Testis (tissue), 2 donors: Measurements from ENCODE around the gene COG2.

Experiments used
- CTCF ChIP-seq, 3 experiments: fragments of 450-650 bp in 2 of 3; fragments of 200-600 bp in 1 of 3; sonication (generic) in 1 of 3; IDR thresholded peaks; one replicate each; pipeline ENCODE4 v1.5.1; 2016 to 2019; ENCODE audit warnings: antibody characterized with exemption in 3 of 3, mild to moderate bottlenecking in 2 of 3, moderate library complexity in 1 of 3
- POLR2A ChIP-seq: fragments of 450-650 bp; IDR thresholded peaks from one replicate; pipeline ENCODE4 v1.6.1; 2017; ENCODE audit warnings: antibody characterized with exemption, mild to moderate bottlenecking, moderate library complexity

- no peak for TF ChIP-seq CTCF (IDR thresholded peaks at IDR 0.05)
- TF ChIP-seq POLR2A, result no peak
Observed at GRCh38 chr1:230710543-230710904, 68.2 kb downstream of the COG2 start.
